ENCODE data around the gene TPM1.

TPM1 gene

GRCh38 chr15:63044645-63045464 is 2.3 kb downstream of the TPM1 start:
- TF ChIP-seq TAF1 (IDR thresholded peaks at IDR 0.05; ENCODE audit: borderline replicate concordance, insufficient read depth, low read length), result no peak
- no peak for TF ChIP-seq SIN3A (IDR thresholded peaks at IDR 0.05; ENCODE audit: borderline replicate concordance, insufficient read depth, low read length)
- TF ChIP-seq REST (IDR thresholded peaks at IDR 0.05; ENCODE audit: insufficient read depth in 1 of 2, low read depth in 2 of 2, low read length in 2 of 2), result no peak
- no peak for TF ChIP-seq FOXP2 (optimal IDR thresholded peaks at IDR 0.05; ENCODE audit: borderline replicate concordance, extremely low read depth, extremely low read length, insufficient read depth)
- TF ChIP-seq POLR2AphosphoS5 (IDR thresholded peaks at IDR 0.05; ENCODE audit: low read depth, low read length), result no peak

DNA sequence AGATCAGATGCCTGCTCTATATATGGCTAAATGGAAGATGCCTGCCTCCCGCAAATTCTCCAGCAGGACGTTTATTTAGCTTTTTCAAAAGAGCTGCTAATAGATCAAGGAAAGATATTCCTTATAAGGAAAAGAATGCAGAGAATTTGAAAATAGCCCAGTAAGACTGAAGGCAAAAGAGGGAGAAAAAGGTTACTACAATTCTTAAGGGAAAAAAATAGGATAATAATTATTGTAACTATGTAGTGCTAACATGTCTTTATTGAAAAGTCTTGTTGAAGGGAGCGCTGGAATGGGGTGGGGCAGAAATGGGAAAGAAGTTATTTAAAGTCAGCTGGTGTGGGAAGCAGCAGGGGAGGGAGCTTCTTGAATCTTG is 2.9 kb downstream of the TPM1 start:
- no peak for TF ChIP-seq REST (IDR thresholded peaks at IDR 0.05; ENCODE audit: insufficient read depth in 1 of 2, low read depth in 2 of 2, low read length in 2 of 2)
- no peak for TF ChIP-seq FOXP2 (optimal IDR thresholded peaks at IDR 0.05; ENCODE audit: borderline replicate concordance, extremely low read depth, extremely low read length, insufficient read depth)
- TF ChIP-seq SIN3A (IDR thresholded peaks at IDR 0.05; ENCODE audit: borderline replicate concordance, insufficient read depth, low read length), result no peak
- no peak for TF ChIP-seq POLR2AphosphoS5 (IDR thresholded peaks at IDR 0.05; ENCODE audit: low read depth, low read length)
- TF ChIP-seq TAF1 (IDR thresholded peaks at IDR 0.05; ENCODE audit: borderline replicate concordance, insufficient read depth, low read length), result no peak

DNA sequence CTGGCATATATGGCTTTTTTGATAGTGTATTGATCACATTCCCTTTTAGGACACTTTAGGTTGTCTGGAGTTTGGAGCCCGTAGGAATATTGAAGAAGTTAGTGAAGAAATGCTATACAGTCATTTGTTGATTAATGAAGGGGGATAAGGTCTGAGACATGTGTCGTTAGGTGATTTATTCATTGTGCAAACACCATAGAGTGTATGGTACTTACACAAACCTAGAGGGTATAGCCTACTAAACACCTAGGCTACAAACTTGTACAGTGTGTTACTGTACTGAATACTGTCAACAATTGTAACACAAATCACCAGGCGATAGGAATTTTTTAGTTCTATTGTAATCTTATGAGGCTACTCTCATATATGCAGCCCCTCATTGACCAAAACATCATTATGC is 3.3 kb downstream of the TPM1 start:
- TF ChIP-seq TAF1 (IDR thresholded peaks at IDR 0.05; ENCODE audit: borderline replicate concordance, insufficient read depth, low read length) (no peak), POLR2AphosphoS5 (IDR thresholded peaks at IDR 0.05; ENCODE audit: low read depth, low read length) (no peak), FOXP2 (optimal IDR thresholded peaks at IDR 0.05; ENCODE audit: borderline replicate concordance, extremely low read depth, extremely low read length, insufficient read depth) (no peak), REST (IDR thresholded peaks at IDR 0.05; ENCODE audit: insufficient read depth in 1 of 2, low read depth in 2 of 2, low read length in 2 of 2) (no peak), SIN3A (IDR thresholded peaks at IDR 0.05; ENCODE audit: borderline replicate concordance, insufficient read depth, low read length) (no peak)

- TF ChIP-seq SIN3A (IDR thresholded peaks at IDR 0.05; ENCODE audit: borderline replicate concordance, insufficient read depth, low read length), result no peak
Observed at GRCh38 chr15:63046917-63047760, 4.6 kb downstream of the TPM1 start.

- TF ChIP-seq TAF1 (IDR thresholded peaks at IDR 0.05; ENCODE audit: borderline replicate concordance, insufficient read depth, low read length), result no peak
- no peak for TF ChIP-seq FOXP2 (optimal IDR thresholded peaks at IDR 0.05; ENCODE audit: borderline replicate concordance, extremely low read depth, extremely low read length, insufficient read depth)
Observed at GRCh38 chr15:63047792-63048114, 5.2 kb downstream of the TPM1 start.

Data from PFSK-1 (cell line).